ENCODE data around the gene ARMC3.

DNA sequence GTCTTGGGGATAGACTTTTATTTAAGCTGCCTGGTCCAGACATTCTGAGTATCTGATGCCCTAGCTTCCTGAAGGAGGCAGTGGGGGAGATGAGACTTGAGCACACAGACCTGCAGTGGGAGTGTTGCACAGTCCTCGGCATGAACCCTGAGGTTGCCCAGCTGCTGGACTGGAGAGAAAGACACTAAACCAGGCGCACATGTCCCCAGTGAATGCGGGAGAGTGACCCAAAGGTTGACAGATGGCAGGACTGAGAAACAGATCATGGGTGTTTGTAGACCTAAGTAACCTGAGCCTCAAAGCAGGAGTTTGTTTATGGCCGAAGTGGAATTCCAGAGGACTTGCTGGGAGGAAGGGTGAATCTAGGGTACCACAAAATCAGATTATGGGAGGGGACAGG lies 151.8 kb downstream of the ARMC3 start:
- TF ChIP-seq, protein P1, sequence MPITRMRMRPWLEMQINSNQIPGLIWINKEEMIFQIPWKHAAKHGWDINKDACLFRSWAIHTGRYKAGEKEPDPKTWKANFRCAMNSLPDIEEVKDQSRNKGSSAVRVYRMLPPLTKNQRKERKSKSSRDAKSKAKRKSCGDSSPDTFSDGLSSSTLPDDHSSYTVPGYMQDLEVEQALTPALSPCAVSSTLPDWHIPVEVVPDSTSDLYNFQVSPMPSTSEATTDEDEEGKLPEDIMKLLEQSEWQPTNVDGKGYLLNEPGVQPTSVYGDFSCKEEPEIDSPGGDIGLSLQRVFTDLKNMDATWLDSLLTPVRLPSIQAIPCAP (CRISPR knock-in tag; IDR thresholded peaks at IDR 0.05; ENCODE audit: borderline replicate concordance): no peak
- no peak for TF ChIP-seq CHD2 (IDR thresholded peaks at IDR 0.05; ENCODE audit: low read depth, low read length)
- TF ChIP-seq ADNP (tag; IDR thresholded peaks at IDR 0.05): no peak
- no peak for TF ChIP-seq TAF1 (IDR thresholded peaks at IDR 0.05; ENCODE audit: control insufficient read depth, extremely low read depth, insufficient read depth, low read length, severe bottlenecking)
- no peak for TF ChIP-seq POLR2AphosphoS5 (IDR thresholded peaks at IDR 0.05; ENCODE audit: control insufficient read depth, insufficient read depth, low read depth, low read length)
- TF ChIP-seq BCLAF1 (IDR thresholded peaks at IDR 0.05; ENCODE audit: borderline replicate concordance in 1 of 2, control insufficient read depth in 1 of 2, low read depth in 2 of 2, low read length in 1 of 2): no peak
- no peak for TF ChIP-seq NR1H2 (CRISPR knock-in tag; IDR thresholded peaks at IDR 0.05)
- no peak for TF ChIP-seq POLR2AphosphoS2 (IDR thresholded peaks at IDR 0.05; ENCODE audit: low read length)
- TF ChIP-seq ZZZ3 (IDR thresholded peaks at IDR 0.05): no peak
- no peak for TF ChIP-seq ZNF184 (CRISPR knock-in tag; IDR thresholded peaks at IDR 0.05)
- no peak for TF ChIP-seq TCF7 (IDR thresholded peaks at IDR 0.05; ENCODE audit: borderline replicate concordance)
- no peak for TF ChIP-seq CHD4 (IDR thresholded peaks at IDR 0.05; ENCODE audit: insufficient read depth, insufficient replicate concordance, low read depth, low read length, poor library complexity, severe bottlenecking)
- no peak for TF ChIP-seq SMC3 (conservative IDR thresholded peaks at IDR 0.05; ENCODE audit: insufficient read depth, low read depth, low read length)
- TF ChIP-seq, protein P2, sequence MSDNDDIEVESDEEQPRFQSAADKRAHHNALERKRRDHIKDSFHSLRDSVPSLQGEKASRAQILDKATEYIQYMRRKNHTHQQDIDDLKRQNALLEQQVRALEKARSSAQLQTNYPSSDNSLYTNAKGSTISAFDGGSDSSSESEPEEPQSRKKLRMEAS (CRISPR knock-in tag; IDR thresholded peaks at IDR 0.05): no peak

Data from K562 (cell line).